Pancreas (tissue), 10 donors: Measurements from ENCODE around the gene STK4. TPM values are rescaled to one million over a fixed set of nuclear protein-coding genes. Genes with fewer than 3 reads are reported as not detected.
A peak's percentile ranks its signal among the peaks of the same experiment; 100 is the strongest.

Experiments used
- ATAC-seq, 4 donors: fragments of 200-7000 bp; cut with Tn5 transposase; one replicate each; pipeline versions ENCODE4 v1.8.0 to v1.9.1; 2020; ENCODE audit warnings: mild to moderate bottlenecking in 4 of 4, moderate library complexity in 4 of 4
- DNase-seq, 6 donors: peaks; one replicate each; pipeline ENCODE4 v3.0.0-alpha.2; 2020
- FAIRE-seq: peaks from 2 replicates; lab custom pipeline; 2012; peaks lifted over from hg19 to GRCh38; lab: Jason Lieb, UNC
- H3K27ac ChIP-seq, 4 donors: fragments of 200-600 bp; sonication (generic); 1 replicate in 3 of 4; 2 replicates in 1 of 4; pipeline versions ENCODE4 v1.5.0 to v1.8.0; 2020
- H3K27me3 ChIP-seq, 4 donors: fragments of 200-600 bp; one replicate each; pipeline ENCODE4 v1.8.0; 2021
- H3K36me3 ChIP-seq, 3 donors: fragments of 200-600 bp; sonication (generic) in 1 of 3; one replicate each; pipeline versions ENCODE4 v1.5.0 to v1.8.0; 2020 to 2021
- H3K4me1 ChIP-seq, 3 donors: fragments of 200-600 bp; one replicate each; pipeline ENCODE4 v1.8.0; 2021
- H3K4me3 ChIP-seq, 4 donors: fragments of 200-600 bp; sonication (generic) in 2 of 4; one replicate each; pipeline versions ENCODE4 v1.5.0 to v1.8.0; 2020 to 2021
- H3K9me3 ChIP-seq, 4 donors: fragments of 200-600 bp; one replicate each; pipeline ENCODE4 v1.8.0; 2021
- WGBS, 2 donors: extraction: QIAGEN DNeasy Blood & Tissue Kit; methylation state at CpG; one replicate each; pipeline ENCODE4 v1.1.7; 2013; 5-methylcytosine and 5-hydroxymethylcytosine counted together
- intact Hi-C, 3 donors: fragments of 100-400 bp; cut with DNase I; formaldehyde crosslinking; loops; one replicate each; pipeline versions ENCODE4 v1.11.1 to v1.14.2; 2022
- polyA plus RNA-seq, 2 donors: library from polyadenylated mRNA; stranded (reverse); fragments of 200-250 nt; gene quantifications; one replicate each; pipeline ENCODE4 v1.2.3, GENCODE V29; 2013
- total RNA-seq, 6 donors: library from RNA; stranded (reverse); fragmentation: NEBNext Ultra II Directional in 4 of 6; extraction: Animal tissue kit (Norgen Biotek cat#: 25700) in 4 of 6; gene quantifications; one replicate each; pipeline versions ENCODE4 v1.2.1 to v1.2.4, GENCODE V29; 2021 to 2023
- TF ChIP-seq, protein P1 (sequence below), 4 donors: fragments of 200-600 bp; sonication (generic) in 3 of 4; IDR thresholded peaks; one replicate each; pipeline versions ENCODE4 v1.5.0 to v1.8.0; 2021; ENCODE audit warnings: antibody characterized with exemption in 4 of 4
- donor health status: healthy with polysubstance abuse.
- donor health status: DM: no; HTN: no; CAD: no; lungs with moderate emphysema.
- donor health status: DM: no; HTN: no; CAD: no.
- donor health status: control.
- donor health status: control.
- donor health status: Bipolar disorder and iron deficiency.
- donor health status: DM: yes; HTN: yes; CAD: no.
- donor health status: DM: no; HTN: no; CAD: no.
- donor health status: DM: no; HTN: no; CAD: no.
- donor health status: DM: yes; HTN: yes; CAD: no.

Gene STK4
- total and polyA plus RNA-seq, 8 donors = 3.7 to 18.9 (median 8.8) TPM

DNA sequence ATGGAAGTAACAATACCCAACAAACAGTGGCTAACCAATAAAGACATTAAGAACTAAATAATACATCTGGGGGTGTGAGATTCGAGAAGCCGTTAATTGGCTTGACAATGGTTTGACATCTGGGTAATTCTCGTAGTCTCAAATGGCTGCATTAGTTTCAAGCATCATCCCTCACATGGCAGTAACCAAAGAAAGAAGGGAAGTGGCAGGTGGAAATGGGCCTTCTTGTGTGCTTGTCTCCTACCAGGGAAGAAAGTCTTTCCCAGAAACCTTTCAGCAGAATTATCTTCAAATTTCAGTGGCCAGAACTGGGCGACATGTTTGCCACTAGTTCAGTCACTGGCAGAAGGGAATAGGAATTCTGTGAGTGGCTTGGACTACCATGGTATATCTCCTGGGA, 10.4 kb downstream of the STK4 start:
- ATAC-seq = no peak
- no peaks in the 10 kb centered on the region for H3K9me3 ChIP-seq
- no peaks in the 10 kb centered on the region for H3K4me1 ChIP-seq
- intact Hi-C loops = no loop called here
- no peak overlapping the region for H3K4me3 ChIP-seq
- peaks cover 0 to 23% (median 6%) of the 10 kb centered on the region in 3 donors for H3K36me3 ChIP-seq
- no peak for DNase-seq
- TF ChIP-seq, protein P1, sequence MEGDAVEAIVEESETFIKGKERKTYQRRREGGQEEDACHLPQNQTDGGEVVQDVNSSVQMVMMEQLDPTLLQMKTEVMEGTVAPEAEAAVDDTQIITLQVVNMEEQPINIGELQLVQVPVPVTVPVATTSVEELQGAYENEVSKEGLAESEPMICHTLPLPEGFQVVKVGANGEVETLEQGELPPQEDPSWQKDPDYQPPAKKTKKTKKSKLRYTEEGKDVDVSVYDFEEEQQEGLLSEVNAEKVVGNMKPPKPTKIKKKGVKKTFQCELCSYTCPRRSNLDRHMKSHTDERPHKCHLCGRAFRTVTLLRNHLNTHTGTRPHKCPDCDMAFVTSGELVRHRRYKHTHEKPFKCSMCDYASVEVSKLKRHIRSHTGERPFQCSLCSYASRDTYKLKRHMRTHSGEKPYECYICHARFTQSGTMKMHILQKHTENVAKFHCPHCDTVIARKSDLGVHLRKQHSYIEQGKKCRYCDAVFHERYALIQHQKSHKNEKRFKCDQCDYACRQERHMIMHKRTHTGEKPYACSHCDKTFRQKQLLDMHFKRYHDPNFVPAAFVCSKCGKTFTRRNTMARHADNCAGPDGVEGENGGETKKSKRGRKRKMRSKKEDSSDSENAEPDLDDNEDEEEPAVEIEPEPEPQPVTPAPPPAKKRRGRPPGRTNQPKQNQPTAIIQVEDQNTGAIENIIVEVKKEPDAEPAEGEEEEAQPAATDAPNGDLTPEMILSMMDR (IDR thresholded peaks at IDR 0.05) = no peak
- no peaks in the 10 kb centered on the region for H3K27me3 ChIP-seq
- no peak for FAIRE-seq
- no peak overlapping the region for H3K27ac ChIP-seq
- 87 to 93% methylated on average over 4 of the region's 4 CpGs for WGBS, 2 donors

DNA sequence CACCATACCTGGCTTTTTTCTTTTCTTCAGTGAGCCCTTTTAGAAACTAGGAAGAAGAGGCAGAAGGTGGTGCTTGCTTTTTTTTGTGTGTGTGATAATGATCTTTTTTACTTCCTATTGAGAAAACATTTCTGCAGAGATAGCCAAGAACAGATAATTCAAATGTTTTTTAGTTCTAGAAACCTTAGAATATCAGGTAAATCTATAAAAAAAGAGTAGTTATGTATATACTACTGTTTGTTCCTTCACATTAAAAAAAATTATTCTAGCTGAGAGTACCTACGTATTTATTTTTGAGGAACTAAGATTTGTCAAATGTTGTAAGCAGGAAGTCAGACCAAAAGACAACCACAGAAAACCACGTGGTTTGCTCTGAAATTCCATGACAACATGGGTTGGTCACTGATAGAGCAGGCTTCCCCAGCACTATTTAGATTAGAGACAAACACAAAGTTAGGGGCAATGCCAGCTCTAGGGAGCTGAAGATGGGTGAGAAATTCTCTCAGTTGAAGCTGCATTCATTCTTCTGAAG, 12.8 kb downstream of the STK4 start:
- no peaks in the 10 kb centered on the region for H3K9me3 ChIP-seq
- intact Hi-C loops = no loop called here
- H3K4me1 ChIP-seq = no peaks in the 10 kb centered on the region
- TF ChIP-seq, protein P1 (IDR thresholded peaks at IDR 0.05) = no peak
- peak overlapping the region in 3 of 4 donors; percentile 3 to 56 (median 49) for H3K27ac ChIP-seq
- H3K4me3 ChIP-seq = no peak overlapping the region
- ATAC-seq = peak in 3 of 4 donors; percentile 64 to 88 (median 83)
- peaks cover 0 to 10% (median 6%) of the 10 kb centered on the region in 3 donors for H3K36me3 ChIP-seq
- no peak for DNase-seq
- H3K27me3 ChIP-seq = no peaks in the 10 kb centered on the region
- FAIRE-seq = no peak
- 45 to 46% methylated on average over 2 of the region's 2 CpGs for WGBS, 2 donors

DNA sequence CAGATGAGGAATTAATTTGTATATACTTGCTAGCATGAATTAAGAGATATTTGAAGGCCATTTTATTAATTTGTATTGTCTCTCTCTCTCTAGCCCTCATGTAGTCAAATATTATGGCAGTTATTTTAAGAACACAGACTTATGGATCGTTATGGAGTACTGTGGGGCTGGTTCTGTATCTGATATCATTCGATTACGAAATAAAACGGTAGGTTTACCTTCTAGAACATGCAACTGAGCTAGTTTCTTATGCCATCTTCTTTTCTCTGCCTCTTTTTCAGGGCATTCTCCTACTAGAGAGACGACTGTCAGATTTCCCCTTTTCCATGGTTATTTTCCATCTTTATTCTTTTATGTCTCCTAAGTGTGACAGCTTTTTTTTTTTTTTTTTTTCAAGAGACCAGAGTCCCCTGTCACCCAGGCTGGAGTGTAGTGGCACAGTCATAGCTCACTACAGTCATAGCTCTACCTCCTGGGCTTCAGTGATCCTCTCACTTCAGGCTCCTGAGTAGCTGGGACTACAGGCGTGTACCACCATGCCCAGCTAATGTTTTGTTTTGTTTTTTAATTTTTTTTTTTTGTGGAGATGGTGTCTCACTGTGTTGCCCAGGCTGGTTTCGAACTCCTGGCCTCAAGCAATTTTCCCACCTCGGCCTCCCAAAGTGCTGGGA, 15.6 kb downstream of the STK4 start:
- Histone ChIP-seq H3K4me3 (no peak overlapping the region), H3K9me3 (no peaks in the 10 kb centered on the region), H3K27ac (no peak overlapping the region), H3K27me3 (no peaks in the 10 kb centered on the region), H3K36me3 (no peaks in the 10 kb centered on the region), H3K4me1 (no peaks in the 10 kb centered on the region)
- no peak for DNase-seq
- no peak for FAIRE-seq
- WGBS, 2 donors = 82 to 84% methylated on average over 8 of the region's 8 CpGs
- ATAC-seq = no peak
- intact Hi-C loops = no loop called here
- TF ChIP-seq, protein P1 (IDR thresholded peaks at IDR 0.05) = no peak

DNA sequence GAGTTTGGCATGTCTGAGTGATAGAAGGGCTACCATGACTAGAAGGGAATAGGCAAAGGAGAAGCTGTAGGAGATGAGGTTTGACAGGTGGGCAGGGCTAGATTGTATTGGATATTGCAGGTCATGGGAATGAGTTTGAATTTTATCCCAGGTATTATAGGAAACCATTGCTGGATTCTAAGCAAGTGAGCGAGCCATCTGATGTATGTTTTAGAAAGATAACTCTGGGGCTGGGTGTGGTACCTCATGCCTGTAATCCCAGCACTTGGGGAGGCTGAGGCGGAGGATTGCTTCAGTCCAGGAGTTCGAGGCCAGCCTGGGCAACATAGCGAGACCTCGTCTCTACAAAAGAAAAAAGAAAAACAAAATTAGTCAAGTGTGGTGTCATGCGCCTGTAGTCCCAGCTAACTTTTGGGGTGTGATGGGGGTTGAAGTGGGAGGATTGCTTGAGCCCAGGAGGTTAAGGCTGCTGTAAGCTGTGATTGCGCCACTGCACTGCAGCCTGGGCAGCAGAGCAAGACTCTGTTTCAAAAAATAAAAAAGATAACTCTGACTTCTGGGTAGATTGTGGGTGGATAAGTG, 16.9 kb downstream of the STK4 start:
- WGBS, 2 donors = 98 to 100% methylated on average over 7 of the region's 7 CpGs

More for the DNA sequence above, 16.9 kb downstream of the STK4 start:
- no peak overlapping the region for H3K4me3 ChIP-seq
- no peaks in the 10 kb centered on the region for H3K27me3 ChIP-seq
- no peaks in the 10 kb centered on the region for H3K4me1 ChIP-seq
- DNase-seq (no peak), FAIRE-seq (no peak), ATAC-seq (no peak)
- TF ChIP-seq, protein P1 (IDR thresholded peaks at IDR 0.05) = no peak
- no peak overlapping the region for H3K27ac ChIP-seq
- H3K36me3 ChIP-seq = no peaks in the 10 kb centered on the region
- no peaks in the 10 kb centered on the region for H3K9me3 ChIP-seq
- intact Hi-C loops = no loop called here
